Esophagus squamous epithelium (tissue), 4 donors: ENCODE measurements around the gene CUBN.

Experiments
- CTCF ChIP-seq, 6 experiments: fragments of 450-650 bp in 4 of 6; fragments of 200-600 bp in 2 of 6; sonication (generic) in 2 of 6; IDR thresholded peaks; one replicate each; pipeline ENCODE4 v1.5.1; 2016 to 2019; ENCODE audit warnings: antibody characterized with exemption in 6 of 6, mild to moderate bottlenecking in 4 of 6, moderate library complexity in 4 of 6
- POLR2A ChIP-seq, 4 donors: fragments of 450-650 bp; IDR thresholded peaks; one replicate each; pipeline ENCODE4 v1.6.1; 2017; ENCODE audit warnings: antibody characterized with exemption in 4 of 4, mild to moderate bottlenecking in 4 of 4, moderate library complexity in 3 of 4

GRCh38 chr10:16927546-16927945 lies 202.1 kb downstream of the CUBN start:
- TF ChIP-seq CTCF (IDR thresholded peaks at IDR 0.05) (no peak), POLR2A (IDR thresholded peaks at IDR 0.05) (no peak)
